Upper lobe of left lung (tissue), 4 donors: Measurements from ENCODE around the gene SLC35E3.

ENCODE experiments used
- POLR2A ChIP-seq, 4 donors: fragments of 450-650 bp; IDR thresholded peaks; one replicate each; pipeline ENCODE4 v1.5.1; 2016 to 2017; ENCODE audit warnings: antibody characterized with exemption in 4 of 4, mild to moderate bottlenecking in 2 of 4
- POLR2AphosphoS5 ChIP-seq, 2 donors: sonication (generic); formaldehyde crosslinking; IDR thresholded peaks; one replicate each; pipeline ENCODE4 v1.5.1; 2017; ENCODE audit warnings: antibody characterized with exemption in 2 of 2
- TF ChIP-seq, protein P1 (sequence below), 6 experiments: fragments of 450-650 bp in 4 of 6; fragments of 200-600 bp in 2 of 6; sonication (generic) in 2 of 6; IDR thresholded peaks; one replicate each; pipeline ENCODE4 v1.5.1; 2016 to 2019; ENCODE audit warnings: antibody characterized with exemption in 6 of 6

DNA sequence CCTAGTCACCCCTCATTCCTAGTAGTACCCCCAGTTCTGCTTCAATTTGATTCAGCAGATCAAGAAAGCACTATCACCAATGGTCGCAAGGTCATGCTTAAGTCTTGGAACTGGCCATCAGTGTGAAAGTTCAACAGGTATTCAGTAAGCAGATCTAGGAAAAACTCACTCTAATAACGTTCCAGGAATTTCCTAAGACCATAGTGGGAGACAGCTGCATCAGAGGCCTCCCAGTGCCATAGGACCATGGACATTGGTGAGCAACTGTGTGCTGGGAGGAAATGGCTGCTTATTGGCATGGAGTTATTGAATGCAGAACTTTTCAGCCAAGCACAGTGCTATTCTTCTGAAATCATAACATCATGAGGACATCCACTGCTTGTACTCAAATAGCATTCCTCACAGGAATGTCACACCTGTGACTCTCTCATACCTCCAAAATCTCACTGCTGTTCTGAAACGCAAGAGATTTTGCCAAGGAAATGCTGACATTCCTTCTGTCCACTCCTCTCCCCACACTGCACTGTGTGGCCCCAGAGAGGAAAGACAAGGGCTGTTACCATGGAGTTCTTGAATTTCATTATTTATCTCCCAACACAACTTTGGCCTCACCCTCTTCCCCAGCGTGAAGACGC, 31.1 kb downstream of the SLC35E3 start:
- TF ChIP-seq POLR2AphosphoS5 (IDR thresholded peaks at IDR 0.05), result no peak
- no peak for TF ChIP-seq POLR2A (IDR thresholded peaks at IDR 0.05)
- TF ChIP-seq, protein P1, sequence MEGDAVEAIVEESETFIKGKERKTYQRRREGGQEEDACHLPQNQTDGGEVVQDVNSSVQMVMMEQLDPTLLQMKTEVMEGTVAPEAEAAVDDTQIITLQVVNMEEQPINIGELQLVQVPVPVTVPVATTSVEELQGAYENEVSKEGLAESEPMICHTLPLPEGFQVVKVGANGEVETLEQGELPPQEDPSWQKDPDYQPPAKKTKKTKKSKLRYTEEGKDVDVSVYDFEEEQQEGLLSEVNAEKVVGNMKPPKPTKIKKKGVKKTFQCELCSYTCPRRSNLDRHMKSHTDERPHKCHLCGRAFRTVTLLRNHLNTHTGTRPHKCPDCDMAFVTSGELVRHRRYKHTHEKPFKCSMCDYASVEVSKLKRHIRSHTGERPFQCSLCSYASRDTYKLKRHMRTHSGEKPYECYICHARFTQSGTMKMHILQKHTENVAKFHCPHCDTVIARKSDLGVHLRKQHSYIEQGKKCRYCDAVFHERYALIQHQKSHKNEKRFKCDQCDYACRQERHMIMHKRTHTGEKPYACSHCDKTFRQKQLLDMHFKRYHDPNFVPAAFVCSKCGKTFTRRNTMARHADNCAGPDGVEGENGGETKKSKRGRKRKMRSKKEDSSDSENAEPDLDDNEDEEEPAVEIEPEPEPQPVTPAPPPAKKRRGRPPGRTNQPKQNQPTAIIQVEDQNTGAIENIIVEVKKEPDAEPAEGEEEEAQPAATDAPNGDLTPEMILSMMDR (IDR thresholded peaks at IDR 0.05), result no peak
